ENCODE results near the gene IQCN.

DNA sequence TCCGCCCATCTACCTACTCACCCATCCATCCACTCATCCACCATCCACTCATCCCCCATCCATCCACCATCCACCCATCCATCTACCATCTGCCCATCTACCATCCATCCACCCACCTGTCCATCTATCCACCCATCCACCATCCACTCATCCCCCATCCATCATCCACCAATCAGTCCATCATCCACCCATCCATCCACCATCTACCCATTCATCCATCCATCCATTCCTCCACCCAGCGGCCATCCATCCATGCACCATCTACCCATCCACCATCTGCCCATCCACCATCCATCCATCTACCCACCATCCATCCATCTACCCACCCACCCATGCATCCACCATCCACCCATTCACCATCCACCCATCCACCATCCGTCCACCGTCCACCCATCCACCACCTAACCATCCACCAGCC, 20.8 kb upstream of the IQCN start:
- TF ChIP-seq, protein P1, sequence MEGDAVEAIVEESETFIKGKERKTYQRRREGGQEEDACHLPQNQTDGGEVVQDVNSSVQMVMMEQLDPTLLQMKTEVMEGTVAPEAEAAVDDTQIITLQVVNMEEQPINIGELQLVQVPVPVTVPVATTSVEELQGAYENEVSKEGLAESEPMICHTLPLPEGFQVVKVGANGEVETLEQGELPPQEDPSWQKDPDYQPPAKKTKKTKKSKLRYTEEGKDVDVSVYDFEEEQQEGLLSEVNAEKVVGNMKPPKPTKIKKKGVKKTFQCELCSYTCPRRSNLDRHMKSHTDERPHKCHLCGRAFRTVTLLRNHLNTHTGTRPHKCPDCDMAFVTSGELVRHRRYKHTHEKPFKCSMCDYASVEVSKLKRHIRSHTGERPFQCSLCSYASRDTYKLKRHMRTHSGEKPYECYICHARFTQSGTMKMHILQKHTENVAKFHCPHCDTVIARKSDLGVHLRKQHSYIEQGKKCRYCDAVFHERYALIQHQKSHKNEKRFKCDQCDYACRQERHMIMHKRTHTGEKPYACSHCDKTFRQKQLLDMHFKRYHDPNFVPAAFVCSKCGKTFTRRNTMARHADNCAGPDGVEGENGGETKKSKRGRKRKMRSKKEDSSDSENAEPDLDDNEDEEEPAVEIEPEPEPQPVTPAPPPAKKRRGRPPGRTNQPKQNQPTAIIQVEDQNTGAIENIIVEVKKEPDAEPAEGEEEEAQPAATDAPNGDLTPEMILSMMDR (IDR thresholded peaks at IDR 0.05; ENCODE audit: borderline replicate concordance, extremely low read depth, low read length, poor library complexity, severe bottlenecking) = no peak
- no peak for TF ChIP-seq EZH2 (IDR thresholded peaks at IDR 0.05; ENCODE audit: borderline replicate concordance, low read depth, low read length, severe bottlenecking)

Measured in DND-41 (cell line).